PC-9 (cell line): ENCODE data around the gene GRIK3. TPM values are rescaled to one million over a fixed set of nuclear protein-coding genes. Genes with fewer than 3 reads are reported as not detected.

Experiments
- BruUV-seq: library from RNA; stranded (reverse); fragments of 400-500 nt; replicated peaks from 2 replicates; lab custom pipeline; 2021; lab: Mats Ljungman, UMichigan
- CTCF ChIA-PET: fragments of 300-600 bp; sonication (Branson Sonifier 250); formaldehyde crosslinking; loops from one replicate; lab custom pipeline; 2022; ENCODE audit warnings: antibody characterized with exemption; lab: Charles Lee
- POLR2A ChIA-PET: fragments of 300-600 bp; sonication (Branson Sonifier 250); formaldehyde crosslinking; loops from one replicate; lab custom pipeline; 2022; ENCODE audit warnings: antibody characterized with exemption; ENCODE audit not compliant: unreplicated experiment; lab: Charles Lee
- DNase-seq, 2 experiments: peaks; one replicate each; pipeline versions ENCODE4 v3.0.0 to v3.0.0-alpha.2; 2015 to 2022; ENCODE audit warnings: mixed read lengths in 1 of 2
- H2AFZ ChIP-seq: fragments of 200-600 bp; sonication (generic); 2 replicates; pipeline ENCODE4 v1.8.1; 2017; ENCODE audit warnings: antibody characterized with exemption
- H3F3A ChIP-seq: fragments of 200-600 bp; sonication (generic); 2 replicates; pipeline ENCODE4 v1.8.1; 2017; ENCODE audit warnings: antibody characterized with exemption, mild to moderate bottlenecking, low read depth; ENCODE audit not compliant: insufficient read depth
- H3K27ac ChIP-seq: fragments of 200-600 bp; sonication (generic); 2 replicates; pipeline ENCODE4 v1.6.1; 2016; ENCODE audit warnings: mixed run types
- H3K27me3 ChIP-seq: fragments of 200-600 bp; sonication (generic); 2 replicates; pipeline ENCODE4 v1.6.1; 2016; ENCODE audit warnings: low read depth, mixed run types; ENCODE audit not compliant: insufficient read depth
- H3K36me3 ChIP-seq: fragments of 200-600 bp; sonication (generic); 2 replicates; pipeline ENCODE4 v1.6.1; 2016; ENCODE audit warnings: low read depth, mixed run types
- H3K4me1 ChIP-seq: fragments of 200-600 bp; sonication (generic); replicated peaks from 2 replicates; pipeline ENCODE4 v1.6.1; 2016; ENCODE audit warnings: mixed run types; ENCODE audit not compliant: insufficient read depth
- H3K4me2 ChIP-seq: fragments of 200-600 bp; sonication (generic); 2 replicates; pipeline ENCODE4 v1.6.1; 2017; ENCODE audit warnings: mixed run types
- H3K4me3 ChIP-seq: fragments of 200-600 bp; sonication (generic); 2 replicates; pipeline ENCODE4 v1.6.1; 2016; ENCODE audit warnings: mixed run types
- H3K79me2 ChIP-seq: fragments of 200-600 bp; sonication (generic); 2 replicates; pipeline ENCODE4 v1.6.1; 2017; ENCODE audit warnings: low read depth, mixed run types
- H3K9me2 ChIP-seq: fragments of 200-600 bp; sonication (generic); 2 replicates; pipeline ENCODE4 v1.8.1; 2017; ENCODE audit warnings: mild to moderate bottlenecking; ENCODE audit not compliant: insufficient read depth
- H3K9me3 ChIP-seq: fragments of 200-600 bp; sonication (generic); 2 replicates; pipeline ENCODE4 v1.8.1; 2016; ENCODE audit warnings: low read depth; ENCODE audit not compliant: insufficient read depth
- H4K20me1 ChIP-seq: fragments of 200-600 bp; sonication (generic); 2 replicates; pipeline ENCODE4 v1.8.1; 2017; ENCODE audit not compliant: insufficient read depth
- CTCF ChIP-seq: fragments of 200-600 bp; sonication (generic); conservative IDR thresholded peaks from 2 replicates; pipeline ENCODE4 v1.6.1; 2017; ENCODE audit warnings: mixed run types, antibody characterized with exemption, mild to moderate bottlenecking, moderate library complexity
- EZH2 ChIP-seq: fragments of 200-600 bp; sonication (generic); IDR thresholded peaks from 2 replicates; pipeline ENCODE4 v1.8.0; 2017; ENCODE audit warnings: antibody characterized with exemption, low read depth
- intact Hi-C: fragments of 100-400 bp; cut with micrococcal nuclease; formaldehyde crosslinking; loops from one replicate; pipeline ENCODE4 v1.10.0; 2022; ENCODE audit not compliant: unreplicated experiment
- total RNA-seq: library from RNA; stranded (reverse); gene quantifications from 2 replicates; pipeline ENCODE4 v1.2.3, GENCODE V29; 2021

The GRIK3 gene
- total RNA-seq, 1 experiment from 2014 or later: not detected

GRCh38 chr1:36836916-36837315 is 197.4 kb downstream of the GRIK3 start:
- Histone ChIP-seq H3K27ac (peak overlapping the region; percentile 68; the same call in 1 of the 2 replicates), H3K36me3 (no peaks in the 10 kb centered on the region), H3K9me3 (no peaks in the 10 kb centered on the region), H4K20me1 (no peaks in the 10 kb centered on the region), H3K4me3 (no peak overlapping the region), H3K9me2 (no peaks in the 10 kb centered on the region), H3F3A (peaks cover 28% of the 10 kb centered on the region; the same call in 1 of the 2 replicates), H3K27me3 (peaks cover 20% of the 10 kb centered on the region; the same call in 1 of the 2 replicates), H3K79me2 (no peaks in the 10 kb centered on the region), H2AFZ (no peak overlapping the region), H3K4me2 (no peak overlapping the region), H3K4me1 (peaks cover 31% of the 10 kb centered on the region)
- no TSS peak for BruUV-seq
- ChIA-PET POLR2A (interaction anchor here (0.7 kb wide), 1 partner anchor 1725 kb away, joined by 3 read pairs; no protein-coding TSS in a partner anchor), CTCF (no interaction called here)
- no peak for TF ChIP-seq CTCF
- no peak for TF ChIP-seq EZH2
- DNase-seq: no peak
- intact Hi-C loops: no loop called here

- Histone ChIP-seq H3K9me2 (no peaks in the 10 kb centered on the region), H3F3A (peaks cover 28% of the 10 kb centered on the region; the same call in 1 of the 2 replicates), H2AFZ (no peak overlapping the region), H3K27me3 (peaks cover 16% of the 10 kb centered on the region; the same call in 1 of the 2 replicates), H3K9me3 (no peaks in the 10 kb centered on the region), H4K20me1 (no peaks in the 10 kb centered on the region), H3K27ac (peak overlapping the region; percentile 68), H3K4me1 (peaks cover 31% of the 10 kb centered on the region), H3K4me2 (peak overlapping the region; percentile 42), H3K36me3 (no peaks in the 10 kb centered on the region), H3K79me2 (no peaks in the 10 kb centered on the region), H3K4me3 (no peak overlapping the region)
- ChIA-PET POLR2A (interaction anchor here (0.7 kb wide), 1 partner anchor 1726 kb away, joined by 3 read pairs; no protein-coding TSS in a partner anchor), CTCF (no interaction called here)
- BruUV-seq: no TSS peak
- no peak for DNase-seq
- intact Hi-C loops: no loop called here
- TF ChIP-seq CTCF (no peak), EZH2 (no peak)
Observed at GRCh38 chr1:36836196-36836883, 198.0 kb downstream of the GRIK3 start.

GRCh38 chr1:36835696-36836095 is 198.6 kb downstream of the GRIK3 start:
- no TSS peak for BruUV-seq
- H3K36me3 ChIP-seq: no peaks in the 10 kb centered on the region
- no peak for TF ChIP-seq EZH2
- no peak for TF ChIP-seq CTCF
- DNase-seq: peak in 1 of 2 experiments; percentile 51
- H3K27ac ChIP-seq: peak overlapping the region; percentile 68
- H3K79me2 ChIP-seq: no peaks in the 10 kb centered on the region
- no peaks in the 10 kb centered on the region for H3K9me3 ChIP-seq
- CTCF ChIA-PET: no interaction called here
- intact Hi-C loops: no loop called here
- peaks cover 22% of the 10 kb centered on the region; the same call in 1 of the 2 replicates for H3K27me3 ChIP-seq
- POLR2A ChIA-PET: no interaction called here
- H4K20me1 ChIP-seq: no peaks in the 10 kb centered on the region
- no peak overlapping the region for H2AFZ ChIP-seq
- peak overlapping the region; percentile 42; the same call in 1 of the 2 replicates for H3K4me2 ChIP-seq
- peaks cover 31% of the 10 kb centered on the region for H3K4me1 ChIP-seq
- H3K4me3 ChIP-seq: no peak overlapping the region
- no peaks in the 10 kb centered on the region for H3K9me2 ChIP-seq
- H3F3A ChIP-seq: peaks cover 28% of the 10 kb centered on the region; the same call in 1 of the 2 replicates
